NCI-H2107 treated with DMSO at 0.1 percent for 48 hours (cell line): ENCODE measurements around the gene MBD5.
A peak's percentile ranks its signal among the peaks of the same experiment; 100 is the strongest.

Source experiments
- DNase-seq: peaks from one replicate; lab custom pipeline; 2025; ENCODE audit not compliant: unreplicated experiment; lab: John Stamatoyannopoulos, UW

Gene MBD5

DNA sequence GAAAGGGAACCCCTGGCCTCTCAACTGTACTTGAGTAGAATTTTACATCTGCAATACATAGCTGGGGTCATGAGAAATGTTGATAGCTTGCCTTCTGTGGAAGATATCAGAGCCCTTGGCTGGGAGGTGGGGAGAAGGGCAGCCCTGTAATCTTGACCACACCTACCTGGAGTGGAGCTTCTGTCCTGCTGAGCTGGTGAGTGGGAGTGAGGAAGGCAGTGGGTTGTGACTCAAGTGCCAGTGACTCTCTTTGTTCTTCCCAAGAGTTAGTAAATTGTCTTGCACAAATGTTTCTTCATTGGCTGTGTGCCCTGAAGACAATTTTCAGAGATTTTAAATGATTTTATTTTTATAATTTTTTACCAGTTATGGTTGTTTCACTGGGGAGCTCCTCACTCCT, 277.3 kb downstream of the MBD5 start:
- no peak for DNase-seq

DNA sequence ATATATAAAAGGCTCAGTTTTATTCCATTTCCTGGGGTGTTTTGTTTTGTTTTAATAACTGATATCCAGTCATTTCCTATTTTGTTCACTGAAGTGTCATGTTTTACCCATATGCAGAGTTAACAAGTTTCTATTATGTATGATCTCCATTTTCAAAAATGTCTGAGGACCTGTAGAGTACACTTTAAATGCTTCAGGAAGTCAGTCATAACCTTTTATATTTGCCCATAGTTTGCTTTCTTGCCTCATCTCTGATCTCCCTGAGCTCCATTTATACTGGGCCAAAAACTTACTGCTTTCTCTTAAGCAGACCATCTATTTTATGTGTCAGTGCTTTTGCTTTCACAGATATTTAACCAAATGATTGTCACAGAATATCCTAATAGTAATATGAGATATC, 278.7 kb downstream of the MBD5 start:
- DNase-seq = no peak

DNA sequence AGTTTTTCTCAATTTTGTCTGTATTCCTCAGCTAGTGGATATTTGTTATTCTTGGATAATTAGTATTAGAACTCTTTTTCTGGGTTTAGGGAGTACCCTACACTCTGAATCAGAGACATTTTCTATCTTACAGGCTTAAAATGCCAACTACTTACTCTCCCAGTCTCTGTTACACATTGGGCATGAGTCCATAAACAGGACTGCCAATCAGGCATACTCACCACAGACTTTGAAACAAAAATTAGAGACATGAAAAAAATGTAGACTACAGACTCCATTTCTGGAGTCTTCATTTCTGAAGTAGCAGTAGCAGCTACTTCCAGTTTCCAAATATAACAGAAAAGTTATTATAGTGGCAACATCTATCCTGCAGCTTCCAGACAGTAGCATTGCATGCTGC, 279.7 kb downstream of the MBD5 start:
- no peak for DNase-seq

DNA sequence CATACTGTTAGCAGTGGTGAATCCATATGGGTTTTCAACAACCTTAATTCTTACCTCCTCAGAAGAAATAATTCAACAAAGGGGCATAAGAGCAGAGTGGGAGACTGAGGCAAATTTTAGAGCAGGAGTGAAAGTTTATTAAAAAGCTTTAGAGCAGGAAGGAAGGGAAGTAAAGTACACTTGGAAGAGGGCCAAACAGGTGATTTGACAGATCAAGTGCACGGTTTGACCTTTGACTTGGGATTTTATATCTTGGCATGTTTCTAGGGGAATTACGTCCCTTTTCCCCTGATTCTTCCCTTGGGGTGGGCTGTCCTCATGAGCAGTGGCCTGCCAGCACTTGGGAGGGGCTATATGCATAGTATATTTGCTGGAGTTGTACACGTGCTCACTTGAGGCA, 280.5 kb downstream of the MBD5 start:
- no peak for DNase-seq

DNA sequence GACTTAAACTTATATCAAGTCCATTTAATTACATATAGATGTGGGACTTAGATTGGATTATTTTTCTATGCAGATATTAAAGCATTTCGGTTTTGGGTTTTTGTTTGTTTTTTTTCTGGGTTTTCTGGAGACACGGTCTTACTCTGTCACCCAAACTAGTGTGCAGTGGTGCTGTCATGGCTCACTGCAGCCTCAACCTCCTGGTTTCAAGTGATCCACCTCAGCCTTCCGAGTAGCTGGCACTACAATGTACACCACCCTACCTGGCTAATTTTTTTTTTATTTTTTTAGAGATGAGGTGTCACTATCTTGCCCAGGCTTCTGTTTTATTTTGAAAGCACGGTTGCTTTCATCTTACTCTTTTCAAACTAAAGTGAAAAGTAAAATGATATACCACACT, 281.6 kb downstream of the MBD5 start:
- DNase-seq = no peak

DNA sequence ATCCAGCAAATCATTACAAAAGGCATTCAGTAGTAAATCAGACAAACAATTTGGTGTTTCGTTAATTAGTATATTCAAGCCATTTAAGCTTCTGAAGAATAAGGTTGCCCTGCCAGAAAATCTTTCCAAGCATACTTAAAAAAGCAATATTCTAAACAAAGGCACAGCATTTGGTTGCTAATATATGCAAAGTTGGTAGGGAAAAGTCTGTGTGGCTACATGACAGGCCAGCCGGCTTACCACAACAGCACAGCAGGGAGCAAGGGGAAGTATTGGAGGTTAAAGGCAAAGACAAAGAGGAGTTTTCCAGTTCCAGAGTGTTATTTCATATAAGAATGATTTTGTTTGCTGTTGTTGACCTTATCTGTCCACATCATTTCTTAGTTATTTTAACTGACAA, 282.3 kb downstream of the MBD5 start:
- peak; percentile 40 for DNase-seq

DNA sequence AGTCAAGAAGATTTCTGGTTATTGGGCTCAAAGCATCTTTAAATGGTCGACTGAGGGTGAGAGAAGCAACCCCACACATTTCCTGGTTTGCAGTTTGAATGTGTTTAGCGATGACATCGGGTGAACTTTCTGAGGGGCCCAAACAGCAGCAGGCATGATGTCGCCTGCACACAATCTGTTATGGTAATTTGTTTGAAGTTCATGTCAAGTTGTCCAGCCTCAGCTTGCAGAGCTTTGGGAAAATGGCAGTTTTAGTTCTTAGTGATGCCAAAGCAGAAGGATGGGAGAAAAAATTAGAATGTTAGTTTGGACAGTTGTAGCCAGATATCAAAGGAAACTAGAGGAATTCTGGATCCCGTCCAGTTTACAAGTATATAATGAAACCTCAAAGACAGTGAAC, 284.6 kb downstream of the MBD5 start:
- DNase-seq = no peak

DNA sequence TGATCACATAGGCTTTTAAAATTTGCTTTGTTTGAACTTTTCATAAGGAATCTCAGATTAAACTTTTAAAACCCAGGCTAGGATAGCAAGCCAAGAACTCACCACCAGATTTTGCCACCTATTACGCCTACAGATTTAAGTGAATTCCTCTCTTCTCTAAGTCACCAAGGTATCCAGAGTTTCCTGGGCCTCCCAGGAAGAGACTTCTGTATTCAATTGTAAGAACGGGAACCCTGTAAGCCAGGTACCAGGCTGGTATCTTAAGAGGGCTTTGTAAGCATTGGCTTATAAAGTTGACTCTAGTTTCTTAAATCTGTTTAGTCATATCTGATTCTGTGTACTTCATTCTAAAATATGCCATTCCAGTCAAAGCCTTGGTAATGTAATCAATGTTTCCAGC, 285.1 kb downstream of the MBD5 start:
- DNase-seq = no peak

DNA sequence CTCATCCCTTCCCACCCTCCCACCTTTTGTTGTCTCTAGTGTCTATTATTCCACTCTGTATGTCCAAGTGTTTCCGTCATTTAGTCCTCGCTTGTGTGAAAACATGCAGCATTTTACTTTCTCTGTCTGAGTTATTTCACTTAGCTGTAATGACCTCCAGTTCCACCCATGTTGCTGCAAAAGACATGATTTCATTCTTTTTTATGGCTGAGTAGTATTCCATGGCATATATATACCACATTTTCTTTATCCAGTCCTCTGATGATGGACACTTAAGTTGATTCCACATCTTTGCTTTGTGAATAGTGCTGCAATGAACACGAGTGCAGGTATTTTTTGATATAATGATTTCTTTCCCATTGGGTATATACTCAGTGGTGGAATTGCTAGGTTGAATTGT, 296.7 kb downstream of the MBD5 start:
- no peak for DNase-seq

DNA sequence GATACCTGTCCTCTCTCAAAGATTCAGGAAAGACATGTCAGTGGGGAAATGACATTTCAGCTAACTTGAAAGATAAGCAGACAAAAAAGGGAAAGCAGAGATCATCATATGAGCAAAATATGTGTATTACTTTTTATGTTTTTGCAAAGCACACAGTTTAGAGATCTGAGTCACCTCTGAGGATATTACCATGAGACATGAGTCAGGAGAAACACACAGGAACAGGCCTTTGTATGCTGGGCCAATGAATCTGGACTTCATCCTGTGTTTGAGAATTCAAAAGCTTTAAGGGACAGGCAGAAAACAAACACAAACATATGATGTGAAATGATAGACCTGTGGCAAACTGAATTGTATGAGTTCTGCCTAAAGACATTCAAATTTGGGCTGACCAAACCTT, 317.6 kb downstream of the MBD5 start:
- no peak for DNase-seq

DNA sequence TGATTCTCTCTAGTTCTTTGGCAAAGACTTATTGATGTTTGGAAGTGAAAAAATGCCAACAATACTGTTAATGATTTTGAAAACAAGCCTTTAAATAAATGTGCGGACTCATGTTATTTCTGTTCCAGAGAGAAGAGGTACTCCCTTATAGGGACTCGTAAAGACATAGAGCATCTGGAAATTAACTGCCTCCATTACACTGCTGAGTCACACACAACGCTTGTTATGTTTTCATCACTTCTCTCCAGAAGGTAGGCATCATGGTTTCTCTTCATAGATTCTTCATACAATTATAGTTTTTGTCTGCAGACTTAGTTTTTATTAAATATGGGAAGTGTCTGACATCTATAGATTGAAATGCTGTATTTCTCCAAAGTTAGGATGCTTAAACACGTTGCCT, 321.2 kb downstream of the MBD5 start:
- DNase-seq = no peak

DNA sequence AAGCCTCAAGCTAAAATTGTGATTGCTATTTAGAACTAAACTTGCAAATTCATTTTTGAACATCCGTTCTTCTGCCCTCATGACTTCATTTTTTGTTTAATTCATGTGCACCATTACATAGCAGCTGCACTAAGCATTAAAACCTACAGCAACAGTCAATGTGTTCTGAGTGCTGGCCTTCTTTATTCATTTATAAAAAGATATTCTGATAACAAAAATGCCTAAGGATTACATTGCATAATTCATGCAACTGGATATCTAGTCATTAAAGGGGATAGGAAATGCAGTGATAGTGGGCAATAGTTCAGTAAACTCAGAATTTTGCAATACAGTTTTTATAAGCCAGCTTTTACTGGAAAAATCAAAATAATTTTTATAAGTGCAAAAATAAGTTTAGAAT, 329.3 kb downstream of the MBD5 start:
- DNase-seq = no peak

DNA sequence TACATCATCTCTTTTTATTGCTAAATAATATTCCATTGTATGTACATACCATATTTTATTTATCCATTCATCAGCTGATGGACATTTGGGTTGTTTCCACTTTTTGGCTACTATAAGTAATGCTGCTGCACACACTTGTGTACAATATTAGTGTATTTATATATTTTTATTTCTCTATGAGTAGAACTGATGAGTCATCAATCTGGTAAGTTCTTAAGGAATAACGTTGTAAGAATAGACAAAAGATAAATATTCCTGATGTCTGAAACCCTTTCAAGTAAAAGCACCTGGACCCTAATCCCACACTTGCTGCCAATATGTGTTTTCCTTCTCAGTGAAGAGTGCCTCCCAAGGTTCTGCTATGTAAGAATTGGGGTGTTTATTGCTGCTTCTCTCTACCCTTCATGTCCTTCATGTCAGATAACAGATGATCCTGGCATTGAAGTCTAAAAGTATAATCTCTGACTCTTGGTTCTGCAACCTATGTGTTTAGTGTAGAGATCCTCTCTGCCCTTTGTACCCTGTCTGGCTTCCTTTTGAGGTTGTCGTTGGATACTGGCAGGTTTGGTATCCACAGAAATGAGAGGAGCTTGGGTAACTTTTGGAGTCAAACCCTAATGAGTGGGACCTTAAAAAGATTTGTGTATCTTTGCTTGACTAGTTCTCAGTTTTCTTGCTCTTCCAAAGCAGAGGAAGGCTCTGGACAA, 330.7 kb downstream of the MBD5 start:
- no peak for DNase-seq

DNA sequence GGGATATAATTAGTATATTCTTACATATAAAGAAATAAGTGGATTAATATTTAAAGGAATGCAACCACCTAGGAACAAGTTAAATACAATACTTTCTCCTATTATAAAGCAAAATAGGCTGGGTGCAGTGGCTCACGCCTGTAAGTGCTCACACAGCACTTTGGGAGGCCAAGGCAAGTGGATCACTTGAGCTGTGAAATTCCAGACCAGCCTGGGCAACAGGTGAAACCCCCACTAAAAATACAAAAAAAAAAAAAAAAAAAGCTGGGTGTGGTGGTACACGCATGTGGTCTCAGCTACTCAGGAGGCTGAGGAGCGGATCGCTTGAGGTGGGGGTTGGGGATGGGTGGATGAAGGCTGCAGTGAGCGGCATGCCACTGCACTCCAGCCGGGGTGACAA, 337.5 kb downstream of the MBD5 start:
- DNase-seq = no peak

DNA sequence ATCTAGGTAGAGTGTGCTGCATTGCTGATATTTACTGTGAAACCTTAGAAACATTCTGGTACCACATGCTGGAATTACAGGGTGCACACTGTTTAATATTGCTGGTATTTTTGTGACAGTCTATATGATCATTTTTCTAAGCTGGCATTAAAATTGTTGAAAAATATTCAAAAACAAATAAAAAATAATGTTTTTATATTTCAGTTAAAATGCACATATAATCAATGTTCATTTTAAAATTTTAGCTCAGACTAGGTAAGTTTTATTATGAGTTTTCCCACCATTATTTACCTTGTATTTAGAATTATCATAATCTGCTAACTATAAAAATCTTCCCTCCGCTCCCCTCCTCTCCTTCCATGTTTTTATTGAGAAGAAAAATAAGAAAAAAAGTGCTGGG, 339.8 kb downstream of the MBD5 start:
- DNase-seq = no peak

DNA sequence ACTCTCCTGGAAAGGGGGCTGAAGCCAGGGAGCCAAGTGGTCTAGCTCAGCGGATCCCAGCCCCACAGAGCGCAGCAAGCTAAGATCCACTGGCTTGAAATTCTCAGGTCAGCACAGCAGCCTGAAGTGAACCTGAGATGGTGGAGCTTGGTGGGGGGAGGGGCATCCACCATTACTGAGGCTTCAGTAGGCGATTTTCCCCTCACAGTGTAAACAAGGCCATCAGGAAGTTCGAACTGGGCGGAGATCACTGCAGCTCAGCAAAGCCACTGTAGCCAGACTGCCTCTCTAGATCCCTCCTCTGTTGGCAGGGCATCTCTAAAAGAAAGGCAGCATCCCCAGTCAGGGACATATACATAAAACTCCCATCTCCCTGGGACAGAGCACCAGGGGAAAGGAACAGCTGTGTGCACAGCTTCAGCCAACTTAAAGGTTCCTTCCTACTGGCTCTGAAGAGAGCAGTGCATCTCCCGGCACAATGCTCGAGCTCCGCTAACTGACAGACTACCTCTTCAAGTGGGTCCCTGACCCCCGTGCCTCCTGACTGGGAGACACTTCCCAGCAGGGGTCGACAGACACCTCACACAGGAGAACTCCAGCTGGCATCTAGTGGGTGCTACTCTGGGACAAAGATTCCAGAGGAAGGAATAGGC, 341.4 kb downstream of the MBD5 start:
- DNase-seq = no peak

DNA sequence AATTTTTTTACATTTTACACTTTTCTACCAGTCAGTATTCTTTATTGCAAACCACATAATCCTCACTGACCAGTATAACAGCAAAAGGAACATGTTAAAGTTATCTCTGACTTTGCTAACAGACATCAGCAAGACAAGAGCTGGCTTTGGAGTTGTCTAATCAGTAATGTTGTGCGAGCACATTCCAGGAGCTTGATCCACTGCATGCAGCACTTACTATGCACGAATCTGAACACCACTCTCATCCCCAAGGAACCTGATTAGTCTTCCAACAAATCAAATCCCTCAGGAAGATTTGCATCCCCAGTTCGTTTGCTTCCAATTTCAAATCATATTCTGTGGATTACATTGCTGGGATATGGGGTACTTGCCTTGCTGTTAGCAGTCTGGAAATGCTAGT, 354.3 kb downstream of the MBD5 start:
- DNase-seq = no peak

DNA sequence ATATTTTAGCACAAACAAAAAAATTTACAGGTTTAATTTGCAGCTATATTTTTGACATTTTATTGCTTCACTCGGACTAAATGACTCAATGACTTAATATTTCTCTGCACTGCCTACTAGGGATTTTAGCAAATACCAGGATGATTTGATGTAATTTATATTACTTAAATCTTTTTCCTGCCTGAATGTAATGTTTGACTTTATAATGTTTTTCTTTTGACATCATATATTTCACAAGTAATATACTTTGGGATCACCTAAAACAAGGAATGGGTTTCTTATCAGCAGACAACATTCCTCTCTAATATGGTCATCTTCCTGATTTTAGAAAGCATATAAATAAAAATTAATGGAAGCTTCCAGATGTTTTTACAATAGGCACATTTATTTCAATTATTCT, 370.4 kb downstream of the MBD5 start:
- no peak for DNase-seq

DNA sequence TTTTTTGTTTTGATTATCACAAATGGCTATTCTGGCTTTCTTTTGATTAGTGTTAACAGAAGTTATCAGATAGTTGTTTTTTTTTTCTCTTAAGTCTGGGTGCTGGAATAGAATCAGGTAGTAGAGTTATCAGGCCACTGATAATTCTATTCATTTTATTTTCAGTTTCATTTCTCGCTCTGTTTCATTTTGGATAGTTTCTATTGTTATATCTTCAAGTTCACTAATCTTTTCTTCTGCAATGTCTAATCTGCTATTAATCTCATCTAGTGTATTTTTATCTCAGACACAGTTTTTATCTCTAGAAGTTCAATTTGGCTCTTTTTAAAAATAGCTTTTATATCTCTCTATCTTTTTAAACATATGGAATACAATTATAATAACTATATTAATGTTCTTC, 381.9 kb downstream of the MBD5 start:
- no peak for DNase-seq

DNA sequence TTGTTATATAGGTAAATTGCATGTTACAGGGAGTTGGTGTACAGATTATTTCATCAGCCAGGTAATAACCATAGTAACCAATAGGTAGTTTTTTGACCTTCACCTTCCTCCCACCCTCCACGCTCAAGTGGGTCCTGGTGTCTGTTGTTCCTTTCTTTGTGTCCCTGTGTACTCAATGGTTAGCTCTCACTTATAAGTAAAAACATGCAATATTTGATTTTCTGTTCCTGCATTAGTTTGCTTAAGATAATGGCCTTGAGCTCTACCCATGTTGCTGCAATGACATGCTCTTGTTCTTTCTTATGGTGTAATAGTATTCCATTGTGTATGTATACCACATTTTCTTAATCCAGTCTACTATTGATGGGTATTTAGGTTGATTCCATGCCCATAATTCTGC, 390.0 kb downstream of the MBD5 start:
- DNase-seq = no peak

DNA sequence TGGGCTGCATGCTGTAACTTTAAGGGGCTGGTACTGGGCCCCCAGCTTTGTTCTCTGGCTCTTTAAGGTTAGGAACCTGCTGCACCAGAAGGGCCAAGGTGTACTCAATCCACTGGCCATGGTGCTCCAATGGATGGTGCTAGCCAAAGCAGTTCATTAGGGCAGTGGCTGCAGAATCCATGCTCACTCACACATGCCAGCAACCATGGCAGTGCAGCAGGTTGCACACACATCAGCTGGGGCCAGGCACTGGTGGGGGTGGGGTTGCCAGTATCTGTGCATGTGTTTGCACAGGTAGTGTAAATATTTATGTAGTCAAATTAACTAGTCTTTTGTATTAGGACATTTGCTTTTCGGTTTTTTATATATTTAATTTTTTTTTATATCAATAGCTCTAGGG, 395.4 kb downstream of the MBD5 start:
- DNase-seq = no peak

DNA sequence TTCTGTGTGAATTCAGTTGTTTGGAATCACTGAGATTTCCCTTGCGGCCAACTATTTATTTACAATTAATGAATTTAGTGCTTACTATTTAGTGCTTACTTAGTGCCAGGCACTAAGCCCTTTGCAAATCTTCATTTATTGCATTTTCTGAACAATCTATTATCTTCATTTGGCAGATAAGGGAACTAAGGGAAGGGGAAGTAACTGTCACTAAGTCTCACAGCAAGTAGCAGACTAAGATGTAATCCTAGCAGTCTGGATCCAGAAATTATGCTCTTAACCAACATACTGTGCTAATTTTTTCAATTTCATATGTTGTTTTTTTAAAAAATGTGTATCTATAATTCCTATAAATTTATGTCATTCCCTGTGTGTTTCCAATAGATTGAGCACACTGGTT, 409.2 kb downstream of the MBD5 start:
- DNase-seq = no peak

DNA sequence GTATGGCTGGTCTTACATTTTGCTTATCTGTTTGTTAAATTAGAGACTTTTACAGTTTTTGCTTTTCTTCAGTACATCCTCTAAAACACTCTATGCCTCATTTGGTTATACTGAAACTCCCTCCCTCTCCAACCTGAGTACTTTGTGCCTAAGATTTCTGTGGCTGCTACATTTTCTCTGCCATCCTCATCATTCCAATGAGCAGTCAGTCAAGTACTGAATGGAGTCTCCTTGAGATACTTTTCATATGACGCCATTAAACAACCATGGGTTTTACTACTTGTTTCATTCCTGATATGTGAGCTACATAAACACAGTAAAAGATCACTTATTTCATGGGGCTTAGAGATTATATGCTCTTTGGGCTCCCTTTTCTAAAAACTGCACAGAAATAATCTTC, 427.0 kb downstream of the MBD5 start:
- no peak for DNase-seq
